Hypothalamus (tissue), 51 donors: Measurements from ENCODE around the gene ARL4C.
"Not testable (repeated sequence)": the region's sequence is repeated elsewhere in the genome, so short reads cannot be mapped to it uniquely, and the experiment has no call there.

Experiments
- DNase-seq, 51 donors: peaks; one replicate each; lab custom pipeline; 2025; lab: John Stamatoyannopoulos, UW

The ARL4C gene

GRCh38 chr2:234479465-234479864, 17.4 kb downstream of the ARL4C start:
- DNase-seq = no peak

GRCh38 chr2:234478121-234478858, 18.6 kb downstream of the ARL4C start:
- no peak for DNase-seq

GRCh38 chr2:234476766-234477165, 20.1 kb downstream of the ARL4C start:
- no peak for DNase-seq

- DNase-seq = no peak
These were observed 22.2 kb downstream of the ARL4C start for GRCh38 chr2:234474654-234475053.

- no peak for DNase-seq
These were observed 24.7 kb downstream of the ARL4C start for GRCh38 chr2:234472155-234472554.

GRCh38 chr2:234469972-234470371, 26.9 kb downstream of the ARL4C start:
- no peak for DNase-seq

- DNase-seq = no peak
These were observed 27.5 kb downstream of the ARL4C start for GRCh38 chr2:234469251-234469845.

GRCh38 chr2:234468503-234468902, 28.4 kb downstream of the ARL4C start:
- DNase-seq = peak in 13 of 51 donors; percentile 4 to 71 (median 16)

GRCh38 chr2:234467289-234467688, 29.6 kb downstream of the ARL4C start:
- DNase-seq = no peak

GRCh38 chr2:234464291-234464645, 32.6 kb downstream of the ARL4C start:
- DNase-seq = no peak

GRCh38 chr2:234463626-234464290, 33.1 kb downstream of the ARL4C start:
- no peak for DNase-seq

- no peak for DNase-seq
These were observed 34.5 kb downstream of the ARL4C start for GRCh38 chr2:234462218-234462992.

- DNase-seq = no peak
These were observed 37.4 kb downstream of the ARL4C start for GRCh38 chr2:234459401-234460009.

- no peak for DNase-seq
These were observed 38.4 kb downstream of the ARL4C start for GRCh38 chr2:234458466-234458865.

- no peak for DNase-seq
These were observed 39.5 kb downstream of the ARL4C start for GRCh38 chr2:234457421-234457820.

GRCh38 chr2:234455246-234455645, 41.6 kb downstream of the ARL4C start:
- not testable (repeated sequence) for DNase-seq

GRCh38 chr2:234454433-234454832, 42.4 kb downstream of the ARL4C start:
- DNase-seq = no peak

GRCh38 chr2:234453216-234453615, 43.7 kb downstream of the ARL4C start:
- DNase-seq = no peak

- no peak for DNase-seq
These were observed 44.8 kb downstream of the ARL4C start for GRCh38 chr2:234451852-234452625.

- DNase-seq = no peak
These were observed 45.6 kb downstream of the ARL4C start for GRCh38 chr2:234451242-234451641.
